OCI-LY3 (cell line): ENCODE results near the gene DHCR24.

Experiments used
- EZH2phosphoT487 ChIP-seq: fragments of 200-600 bp; shearing (Covaris generic); IDR thresholded peaks from 2 replicates; pipeline ENCODE4 v1.6.1; 2018; ENCODE audit warnings: antibody characterized with exemption, mixed run types, low read depth
- TF ChIP-seq, protein P1 (sequence below): fragments of 200-600, 300-600 bp; sonication (generic); IDR thresholded peaks from 2 replicates; pipeline ENCODE4 v1.5.1; 2014; ENCODE audit warnings: antibody characterized with exemption, low read length, low read depth

DNA sequence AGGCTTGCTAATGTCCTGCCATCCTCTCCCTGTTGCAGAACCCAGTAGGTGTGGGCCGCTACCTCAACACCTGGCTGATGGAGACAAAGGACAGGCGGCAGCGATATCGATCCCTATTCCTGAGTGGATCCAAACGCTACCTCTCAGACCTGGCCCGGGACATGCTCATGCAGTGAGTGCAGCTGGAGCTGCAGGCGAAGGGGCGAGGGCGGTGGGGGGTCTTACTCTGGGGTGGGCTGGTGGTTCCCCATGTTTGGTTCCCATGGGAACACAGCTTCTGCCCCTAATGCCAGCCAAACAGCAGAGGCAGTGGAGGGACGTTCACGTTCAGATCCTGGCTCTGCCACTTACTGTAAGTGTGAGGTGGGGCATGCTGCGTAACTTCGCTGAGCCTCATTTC, 70.0 kb downstream of the DHCR24 start:
- TF ChIP-seq, protein P1, sequence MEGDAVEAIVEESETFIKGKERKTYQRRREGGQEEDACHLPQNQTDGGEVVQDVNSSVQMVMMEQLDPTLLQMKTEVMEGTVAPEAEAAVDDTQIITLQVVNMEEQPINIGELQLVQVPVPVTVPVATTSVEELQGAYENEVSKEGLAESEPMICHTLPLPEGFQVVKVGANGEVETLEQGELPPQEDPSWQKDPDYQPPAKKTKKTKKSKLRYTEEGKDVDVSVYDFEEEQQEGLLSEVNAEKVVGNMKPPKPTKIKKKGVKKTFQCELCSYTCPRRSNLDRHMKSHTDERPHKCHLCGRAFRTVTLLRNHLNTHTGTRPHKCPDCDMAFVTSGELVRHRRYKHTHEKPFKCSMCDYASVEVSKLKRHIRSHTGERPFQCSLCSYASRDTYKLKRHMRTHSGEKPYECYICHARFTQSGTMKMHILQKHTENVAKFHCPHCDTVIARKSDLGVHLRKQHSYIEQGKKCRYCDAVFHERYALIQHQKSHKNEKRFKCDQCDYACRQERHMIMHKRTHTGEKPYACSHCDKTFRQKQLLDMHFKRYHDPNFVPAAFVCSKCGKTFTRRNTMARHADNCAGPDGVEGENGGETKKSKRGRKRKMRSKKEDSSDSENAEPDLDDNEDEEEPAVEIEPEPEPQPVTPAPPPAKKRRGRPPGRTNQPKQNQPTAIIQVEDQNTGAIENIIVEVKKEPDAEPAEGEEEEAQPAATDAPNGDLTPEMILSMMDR: no peak
- no peak for TF ChIP-seq EZH2phosphoT487
